OCI-LY3 (cell line): ENCODE results near the gene DYRK2.
A peak's percentile ranks its signal among the peaks of the same experiment; 100 is the strongest.

Experiments
- H2AFZ ChIP-seq: fragments of 200-600, 300-600 bp; shearing (Covaris generic); 2 replicates; pipeline ENCODE4 v1.6.0; 2014; ENCODE audit warnings: antibody characterized with exemption, low read depth, low read length
- H3K27ac ChIP-seq: fragments of 200-600, 300-600 bp; sonication (generic); 2 replicates; pipeline ENCODE4 v1.5.1; 2014; ENCODE audit warnings: mild to moderate bottlenecking, low read length, moderate library complexity, mixed read lengths
- H3K27me3 ChIP-seq: fragments of 200-600, 300-600 bp; sonication (generic); 2 replicates; pipeline ENCODE4 v1.6.1; 2014; ENCODE audit warnings: low read depth, low read length, mixed read lengths
- H3K36me3 ChIP-seq: fragments of 200-600, 300-600 bp; sonication (generic); replicated peaks from 2 replicates; pipeline ENCODE3; 2014; ENCODE audit warnings: low read depth, low read length, mixed read lengths
- H3K4me1 ChIP-seq: fragments of 300-600, 200-600 bp; sonication (generic); 2 replicates; pipeline ENCODE4 v1.6.1; 2014; ENCODE audit warnings: low read length, mixed read lengths
- H3K4me2 ChIP-seq: fragments of 200-600, 300-600 bp; sonication (generic); 2 replicates; pipeline ENCODE4 v1.6.1; 2014; ENCODE audit warnings: low read length, mixed read lengths
- H3K4me3 ChIP-seq: fragments of 300-600, 200-600 bp; sonication (generic); 2 replicates; pipeline ENCODE4 v1.5.1; 2014; ENCODE audit warnings: antibody characterized with exemption, mild to moderate bottlenecking, low read length, moderate library complexity
- H3K79me2 ChIP-seq: fragments of 300-600, 200-600 bp; shearing (Covaris generic); 2 replicates; pipeline ENCODE4 v1.6.1; 2014; ENCODE audit warnings: mild to moderate bottlenecking, low read length, mixed read lengths
- H3K9ac ChIP-seq: fragments of 300-600, 200-600 bp; shearing (Covaris generic); 2 replicates; pipeline ENCODE4 v1.6.0; 2014; ENCODE audit warnings: mild to moderate bottlenecking, low read length, moderate library complexity
- H3K9me3 ChIP-seq: fragments of 200-600, 300-600 bp; shearing (Covaris generic); 2 replicates; pipeline ENCODE4 v1.6.1; 2014; ENCODE audit warnings: low read length, mixed read lengths; ENCODE audit not compliant: insufficient read depth
- H4K20me1 ChIP-seq: fragments of 200-600, 300-600 bp; sonication (generic); 2 replicates; pipeline ENCODE4 v1.6.1; 2016; ENCODE audit warnings: low read length, mixed read lengths; ENCODE audit not compliant: insufficient read depth
- CTCF ChIP-seq: fragments of 200-600, 300-600 bp; sonication (generic); IDR thresholded peaks from 2 replicates; pipeline ENCODE4 v1.5.1; 2014; ENCODE audit warnings: antibody characterized with exemption, low read length, low read depth
- EZH2phosphoT487 ChIP-seq: fragments of 200-600 bp; shearing (Covaris generic); IDR thresholded peaks from 2 replicates; pipeline ENCODE4 v1.6.1; 2018; ENCODE audit warnings: antibody characterized with exemption, mixed run types, low read depth

Gene DYRK2

GRCh38 chr12:67648521-67649260 lies at the start of gene DYRK2:
Gene DYRK2, plus strand, starts transcription at chr12:67648745. Its CDS starts 389 bp downstream, at chr12:67649134.
- Histone ChIP-seq H3K27ac (peak within 1 kb of the TSS; percentile 48), H3K79me2 (peaks cover 51% of the 10 kb centered on the region), H3K36me3 (peaks cover 10% of the 10 kb centered on the region), H3K9me3 (no peaks in the 10 kb centered on the region), H4K20me1 (peaks cover 34% of the 10 kb centered on the region), H2AFZ (peak within 1 kb of the TSS; percentile 86), H3K9ac (peak within 1 kb of the TSS; percentile 98), H3K4me1 (peaks cover 18% of the 10 kb centered on the region), H3K4me3 (peak within 1 kb of the TSS; percentile 99), H3K27me3 (no peaks in the 10 kb centered on the region), H3K4me2 (peak within 1 kb of the TSS; percentile 100)
- no peak; the same call in 1 of the 2 replicates for TF ChIP-seq CTCF
- TF ChIP-seq EZH2phosphoT487 = no peak

- Histone ChIP-seq H3K4me2 (no peak overlapping the region), H2AFZ (no peak overlapping the region), H3K4me3 (no peak overlapping the region), H3K9ac (no peak overlapping the region), H3K79me2 (no peaks in the 10 kb centered on the region), H3K9me3 (peaks cover 13% of the 10 kb centered on the region), H3K36me3 (no peaks in the 10 kb centered on the region), H3K27me3 (no peaks in the 10 kb centered on the region), H3K4me1 (peaks cover 13% of the 10 kb centered on the region), H3K27ac (no peak overlapping the region), H4K20me1 (no peaks in the 10 kb centered on the region)
- TF ChIP-seq CTCF (no peak), EZH2phosphoT487 (no peak)
These were observed 48.9 kb upstream of the DYRK2 start for GRCh38 chr12:67599691-67600090.

GRCh38 chr12:67601126-67601525 lies 47.4 kb upstream of the DYRK2 start:
- no peak for TF ChIP-seq CTCF
- TF ChIP-seq EZH2phosphoT487 = no peak
- H3K27ac ChIP-seq = no peak overlapping the region
- peaks cover 13% of the 10 kb centered on the region for H3K9me3 ChIP-seq
- no peak overlapping the region for H3K9ac ChIP-seq
- peaks cover 13% of the 10 kb centered on the region for H3K4me1 ChIP-seq
- H3K36me3 ChIP-seq = no peaks in the 10 kb centered on the region
- H3K4me3 ChIP-seq = no peak overlapping the region
- H3K27me3 ChIP-seq = 0 out of 2 replicates have a peak, but pooled peaks cover 4% of the 10 kb centered on the region
- H4K20me1 ChIP-seq = no peaks in the 10 kb centered on the region
- no peaks in the 10 kb centered on the region for H3K79me2 ChIP-seq
- H2AFZ ChIP-seq = no peak overlapping the region
- H3K4me2 ChIP-seq = no peak overlapping the region

- Histone ChIP-seq H3K27ac (no peak overlapping the region), H3K4me1 (no peaks in the 10 kb centered on the region)
These were observed 39.2 kb upstream of the DYRK2 start for GRCh38 chr12:67609226-67609870.

More at GRCh38 chr12:67609226-67609870, 39.2 kb upstream of the DYRK2 start:
- 0 out of 2 replicates have a peak, but pooled peaks cover 4% of the 10 kb centered on the region for H3K27me3 ChIP-seq
- no peaks in the 10 kb centered on the region for H4K20me1 ChIP-seq
- H3K4me3 ChIP-seq = no peak overlapping the region
- TF ChIP-seq EZH2phosphoT487 (no peak), CTCF (no peak)
- H2AFZ ChIP-seq = no peak overlapping the region
- H3K9ac ChIP-seq = no peak overlapping the region
- H3K9me3 ChIP-seq = no peaks in the 10 kb centered on the region
- H3K36me3 ChIP-seq = no peaks in the 10 kb centered on the region
- no peak overlapping the region for H3K4me2 ChIP-seq
- H3K79me2 ChIP-seq = no peaks in the 10 kb centered on the region
